Endothelial cell of umbilical vein (primary cell): ENCODE data around the gene LMX1A. TPM values are rescaled to one million over a fixed set of nuclear protein-coding genes. Genes with fewer than 3 reads are reported as not detected.

Source experiments
- BruUV-seq: library from RNA; stranded (reverse); fragments of 400-500 nt; replicated peaks from 2 replicates; lab custom pipeline; 2021; lab: Mats Ljungman, UMichigan
- CTCF ChIA-PET: fragments of 300-600, 350-600 bp; sonication (Branson Sonifier 250); formaldehyde crosslinking; loops from one replicate; lab custom pipeline; 2021; ENCODE audit warnings: antibody characterized with exemption, inconsistent platforms; lab: Charles Lee
- POLR2A ChIA-PET: fragments of 300-600, 350-600 bp; sonication (Branson Sonifier 250); formaldehyde crosslinking; loops from one replicate; lab custom pipeline; 2021; ENCODE audit warnings: antibody characterized with exemption, inconsistent platforms; lab: Charles Lee
- DNase-seq: peaks from one replicate; pipeline ENCODE4 v3.0.0-alpha.2; 2011; ENCODE audit warnings: low read depth, low spot score
- FAIRE-seq: peaks from 2 replicates; lab custom pipeline; 2011; peaks lifted over from hg19 to GRCh38; lab: Jason Lieb, UNC
- H2AFZ ChIP-seq: 2 replicates; pipeline ENCODE4 v1.6.0; 2012; ENCODE audit warnings: low read depth, low read length, control low read depth, inconsistent platforms
- H3K27ac ChIP-seq: 2 replicates; pipeline ENCODE4 v1.5.1; 2011; ENCODE audit warnings: low read depth, mild to moderate bottlenecking, control low read depth, low read length, moderate library complexity; ENCODE audit not compliant: insufficient read depth
- H3K27me3 ChIP-seq, 2 experiments: 2 replicates each; pipeline versions ENCODE4 v1.6.0 to v1.6.1; 2011; ENCODE audit warnings: low read length in 2 of 2, mixed read lengths in 1 of 2; ENCODE audit not compliant: control insufficient read depth in 2 of 2, insufficient read depth in 2 of 2
- H3K36me3 ChIP-seq, 2 experiments: 2 replicates in 1 of 2; 3 replicates in 1 of 2; pipeline ENCODE4 v1.5.1; 2011; ENCODE audit warnings: low read length in 2 of 2, mild to moderate bottlenecking in 1 of 2, moderate library complexity in 1 of 2; ENCODE audit not compliant: control insufficient read depth in 2 of 2, insufficient read depth in 2 of 2; ENCODE audit errors: extremely low read depth in 1 of 2
- H3K4me1 ChIP-seq: 3 replicates; pipeline ENCODE4 v1.5.1; 2011; ENCODE audit warnings: mild to moderate bottlenecking, low read length; ENCODE audit not compliant: control insufficient read depth, insufficient read depth; ENCODE audit errors: extremely low read depth
- H3K4me2 ChIP-seq: 2 replicates; pipeline ENCODE4 v1.6.1; 2011; ENCODE audit warnings: low read length, control low read depth, mixed read lengths; ENCODE audit not compliant: insufficient read depth
- H3K4me3 ChIP-seq, 3 experiments: fragments of 200-600 bp in 1 of 3; sonication (generic), shearing (Covaris generic) in 1 of 3; replicated peaks in 1 of 3; 2 replicates each; pipeline ENCODE4 v1.5.1; 2011 to 2016; ENCODE audit warnings: control low read depth in 3 of 3, low read length in 3 of 3, mild to moderate bottlenecking in 2 of 3, inconsistent platforms in 1 of 3, low read depth in 1 of 3, moderate library complexity in 1 of 3; ENCODE audit not compliant: insufficient read depth in 1 of 3
- H3K79me2 ChIP-seq: 2 replicates; pipeline ENCODE4 v1.6.0; 2012; ENCODE audit warnings: low read length, inconsistent platforms; ENCODE audit not compliant: control insufficient read depth, insufficient read depth
- H3K9ac ChIP-seq: replicated peaks from 2 replicates; pipeline ENCODE3; 2011; ENCODE audit warnings: low read length, control low read depth; ENCODE audit not compliant: insufficient read depth; ENCODE audit errors: extremely low read depth
- H3K9me1 ChIP-seq: replicated peaks from 3 replicates; pipeline ENCODE4 v1.6.0; 2011; ENCODE audit warnings: mild to moderate bottlenecking, low read length; ENCODE audit not compliant: control insufficient read depth, insufficient read depth; ENCODE audit errors: extremely low read depth
- H3K9me3 ChIP-seq: replicated peaks from 2 replicates; pipeline ENCODE4 v1.5.1; 2012; ENCODE audit warnings: low read length, inconsistent platforms; ENCODE audit not compliant: control insufficient read depth, insufficient read depth
- H4K20me1 ChIP-seq: replicated peaks from 2 replicates; pipeline ENCODE3; 2011; ENCODE audit warnings: mild to moderate bottlenecking, low read length; ENCODE audit not compliant: control insufficient read depth, insufficient read depth; ENCODE audit errors: extremely low read depth
- EZH2 ChIP-seq: IDR thresholded peaks from 2 replicates; pipeline ENCODE4 v1.6.1; 2012; ENCODE audit warnings: borderline replicate concordance, low read depth, mild to moderate bottlenecking, moderate library complexity, low read length, inconsistent platforms; ENCODE audit not compliant: severe bottlenecking
- FOS ChIP-seq: IDR thresholded peaks from 2 replicates; pipeline ENCODE4 v1.6.1; 2011; ENCODE audit warnings: mild to moderate bottlenecking, low read length, moderate library complexity, borderline replicate concordance; ENCODE audit not compliant: insufficient read depth
- GATA2 ChIP-seq: IDR thresholded peaks from 2 replicates; pipeline ENCODE4 v1.7.0; 2011; ENCODE audit warnings: low read depth, mild to moderate bottlenecking, moderate library complexity, mixed read lengths, low read length; ENCODE audit not compliant: insufficient read length, insufficient read depth
- JUN ChIP-seq: IDR thresholded peaks from 2 replicates; pipeline ENCODE4 v1.6.1; 2011; ENCODE audit warnings: borderline replicate concordance, low read depth; ENCODE audit not compliant: insufficient read length, insufficient read depth
- MYC ChIP-seq: IDR thresholded peaks from one replicate; pipeline ENCODE4 v1.6.1; 2011; ENCODE audit warnings: mild to moderate bottlenecking, low read depth, low read length
- POLR2A ChIP-seq: IDR thresholded peaks from 2 replicates; pipeline ENCODE4 v1.6.1; 2012; ENCODE audit warnings: low read depth, mild to moderate bottlenecking, control low read depth, low read length
- POLR2AphosphoS5 ChIP-seq: IDR thresholded peaks from 2 replicates; pipeline ENCODE4 v1.6.1; 2012; ENCODE audit warnings: low read depth, mild to moderate bottlenecking, control low read depth, low read length, moderate library complexity; ENCODE audit not compliant: insufficient read depth
- dilution Hi-C: fragments of 300-500 bp; cut with MboI; formaldehyde crosslinking; loops from one replicate; pipeline ENCODE4 v1.15.0; 2019; ENCODE audit warnings: low sequenced_read_pairs; ENCODE audit not compliant: extremely low pct_ligation_motif_present
- intact Hi-C: fragments of 100-400 bp; cut with micrococcal nuclease; formaldehyde crosslinking; loops from one replicate; pipeline ENCODE4 v1.10.0; 2022
- polyA plus RNA-seq, 4 experiments: library from polyadenylated mRNA; depleted of rRNA in 3 of 4; stranded (reverse) in 3 of 4; unstranded in 1 of 4; fragments of >200 nt; gene quantifications; 2 replicates each; pipeline versions ENCODE4 v1.2.1 to v1.2.3, GENCODE V29; 2011 to 2012; ENCODE audit warnings: missing spikeins in 1 of 4
- total RNA-seq: library from RNA; stranded (reverse); gene quantifications from 2 replicates; pipeline ENCODE4 v1.2.3, GENCODE V29; 2021
- TF ChIP-seq, protein P1 (sequence below), 2 donors: IDR thresholded peaks; 1 replicate in 1 of 2; 2 replicates in 1 of 2; pipeline ENCODE4 v1.5.1; 2011; ENCODE audit warnings: low read length in 2 of 2, mild to moderate bottlenecking in 2 of 2, moderate library complexity in 2 of 2, control low read depth in 1 of 2, inconsistent platforms in 1 of 2, low read depth in 1 of 2; ENCODE audit not compliant: insufficient read depth in 1 of 2; ENCODE audit errors: extremely low read depth in 1 of 2
- TF ChIP-seq, protein P2 (sequence below): IDR thresholded peaks from 2 replicates; pipeline ENCODE4 v1.6.1; 2011; ENCODE audit not compliant: insufficient read depth, insufficient read length

LMX1A gene
- total and polyA plus RNA-seq, 2 donors (not counting 3 experiments of a cell fraction or from before 2014, with no cell fraction given) = not detected

DNA sequence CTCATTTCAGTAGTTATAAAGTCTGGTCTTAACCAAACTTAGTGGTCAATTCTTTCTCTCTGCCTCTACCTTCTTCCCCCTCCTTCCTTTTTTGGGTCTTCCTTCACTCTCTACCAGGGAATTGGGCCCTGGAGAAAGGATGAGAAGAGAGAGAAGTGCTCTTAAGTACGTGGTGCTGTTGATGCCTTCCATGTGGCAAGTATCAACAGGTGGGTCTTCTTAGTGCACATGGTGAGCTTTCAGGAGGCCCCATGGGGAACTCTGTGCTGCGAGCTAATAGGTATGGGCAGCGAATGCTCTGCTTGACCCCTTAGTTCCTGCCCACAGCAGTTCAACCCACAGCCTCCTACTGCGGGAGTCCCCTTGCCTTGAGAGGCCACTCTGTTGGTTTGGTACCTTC, 39.4 kb upstream of the LMX1A start:
- CTCF ChIA-PET = interaction anchor here (1.9 to 8.9 kb wide), 2 partner anchors 28 to 194 kb away, joined by 11 to 376 read pairs; no protein-coding TSS in a partner anchor

More for the DNA sequence above, 39.4 kb upstream of the LMX1A start:
- FAIRE-seq (no peak), DNase-seq (no peak)
- H3K9me3 ChIP-seq = no peaks in the 10 kb centered on the region
- POLR2A ChIA-PET = no interaction called here
- H3K9me1 ChIP-seq = no peaks in the 10 kb centered on the region
- no peak overlapping the region for H3K27ac ChIP-seq
- H3K4me1 ChIP-seq = peaks cover 14% of the 10 kb centered on the region
- no peak for TF ChIP-seq JUN
- TF ChIP-seq POLR2AphosphoS5 = no peak
- TF ChIP-seq MYC = no peak
- TF ChIP-seq GATA2 = no peak
- no peak for TF ChIP-seq EZH2
- TF ChIP-seq, protein P1, sequence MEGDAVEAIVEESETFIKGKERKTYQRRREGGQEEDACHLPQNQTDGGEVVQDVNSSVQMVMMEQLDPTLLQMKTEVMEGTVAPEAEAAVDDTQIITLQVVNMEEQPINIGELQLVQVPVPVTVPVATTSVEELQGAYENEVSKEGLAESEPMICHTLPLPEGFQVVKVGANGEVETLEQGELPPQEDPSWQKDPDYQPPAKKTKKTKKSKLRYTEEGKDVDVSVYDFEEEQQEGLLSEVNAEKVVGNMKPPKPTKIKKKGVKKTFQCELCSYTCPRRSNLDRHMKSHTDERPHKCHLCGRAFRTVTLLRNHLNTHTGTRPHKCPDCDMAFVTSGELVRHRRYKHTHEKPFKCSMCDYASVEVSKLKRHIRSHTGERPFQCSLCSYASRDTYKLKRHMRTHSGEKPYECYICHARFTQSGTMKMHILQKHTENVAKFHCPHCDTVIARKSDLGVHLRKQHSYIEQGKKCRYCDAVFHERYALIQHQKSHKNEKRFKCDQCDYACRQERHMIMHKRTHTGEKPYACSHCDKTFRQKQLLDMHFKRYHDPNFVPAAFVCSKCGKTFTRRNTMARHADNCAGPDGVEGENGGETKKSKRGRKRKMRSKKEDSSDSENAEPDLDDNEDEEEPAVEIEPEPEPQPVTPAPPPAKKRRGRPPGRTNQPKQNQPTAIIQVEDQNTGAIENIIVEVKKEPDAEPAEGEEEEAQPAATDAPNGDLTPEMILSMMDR (IDR thresholded peaks at IDR 0.05; ENCODE audit: extremely low read depth in 1 of 2, insufficient read depth in 1 of 2, low read depth in 1 of 2, low read length in 2 of 2) = no peak
- TF ChIP-seq POLR2A = no peak
- TF ChIP-seq, protein P2, sequence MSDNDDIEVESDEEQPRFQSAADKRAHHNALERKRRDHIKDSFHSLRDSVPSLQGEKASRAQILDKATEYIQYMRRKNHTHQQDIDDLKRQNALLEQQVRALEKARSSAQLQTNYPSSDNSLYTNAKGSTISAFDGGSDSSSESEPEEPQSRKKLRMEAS = no peak
- no peak for TF ChIP-seq FOS
- dilution Hi-C loops = no loop called here
- no peak overlapping the region for H3K4me3 ChIP-seq
- H2AFZ ChIP-seq = no peak overlapping the region
- H4K20me1 ChIP-seq = no peaks in the 10 kb centered on the region
- H3K9ac ChIP-seq = no peak overlapping the region
- H3K27me3 ChIP-seq = peaks cover 2 to 8% of the 10 kb centered on the region in 2 experiments
- BruUV-seq = no TSS peak
- H3K79me2 ChIP-seq = no peaks in the 10 kb centered on the region
- no peak overlapping the region for H3K4me2 ChIP-seq
- H3K36me3 ChIP-seq = no peaks in the 10 kb centered on the region
- intact Hi-C loops = no loop called here
